Stimulated activated naive CD8-positive, alpha-beta T cell treated with anti-CD3 and anti-CD28 coated beads, Interleukin-15, amount 100 ng/mL, for 72 hours (primary cell): Measurements from ENCODE around the gene DRAXIN.

ENCODE experiments used
- ATAC-seq: fragments of 150-1000 bp; cut with Tn5 transposase; 2 replicates; pipeline ENCODE4 v1.10.0; 2021; ENCODE audit warnings: mild to moderate bottlenecking, moderate library complexity
- DNase-seq, 2 donors: peaks; one replicate each; pipeline ENCODE4 v3.0.0; 2021 to 2022
- H3K27ac Mint-ChIP-seq, 2 donors: one replicate each; pipeline ENCODE4 v1.8.0; 2022; ENCODE audit warnings: mild to moderate bottlenecking in 2 of 2, mixed read lengths in 2 of 2, moderate library complexity in 2 of 2
- H3K27me3 Mint-ChIP-seq: one replicate; pipeline ENCODE4 v1.8.0; 2022; ENCODE audit warnings: mixed read lengths
- H3K4me1 Mint-ChIP-seq: one replicate; pipeline ENCODE4 v1.8.0; 2022; ENCODE audit warnings: mild to moderate bottlenecking, mixed read lengths
- H3K4me3 Mint-ChIP-seq, 2 donors: one replicate each; pipeline ENCODE4 v1.8.0; 2022; ENCODE audit warnings: mild to moderate bottlenecking in 2 of 2, mixed read lengths in 2 of 2, moderate library complexity in 1 of 2
- H3K9me3 Mint-ChIP-seq, 2 donors: one replicate each; pipeline ENCODE4 v1.8.0; 2022; ENCODE audit warnings: mixed read lengths in 2 of 2

The DRAXIN gene

DNA sequence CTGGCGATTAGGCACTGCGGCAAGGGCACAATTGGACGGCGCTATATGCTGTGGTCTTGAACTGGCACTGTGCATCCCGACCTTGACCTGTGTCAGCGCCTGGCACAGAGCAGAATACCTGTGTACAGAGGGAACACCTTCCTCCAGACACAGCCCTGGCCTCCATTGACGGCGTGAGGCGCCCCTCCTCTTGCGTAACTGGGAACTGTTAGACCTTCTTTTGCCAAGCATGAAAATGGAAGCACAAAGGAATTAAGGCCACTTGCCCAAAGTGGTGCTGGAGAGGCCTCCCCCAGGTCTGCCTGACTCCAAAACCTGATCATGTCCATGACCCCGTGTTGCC is 37.6 kb downstream of the DRAXIN start:
- no peak overlapping the region for H3K4me3 Mint-ChIP-seq

DNA sequence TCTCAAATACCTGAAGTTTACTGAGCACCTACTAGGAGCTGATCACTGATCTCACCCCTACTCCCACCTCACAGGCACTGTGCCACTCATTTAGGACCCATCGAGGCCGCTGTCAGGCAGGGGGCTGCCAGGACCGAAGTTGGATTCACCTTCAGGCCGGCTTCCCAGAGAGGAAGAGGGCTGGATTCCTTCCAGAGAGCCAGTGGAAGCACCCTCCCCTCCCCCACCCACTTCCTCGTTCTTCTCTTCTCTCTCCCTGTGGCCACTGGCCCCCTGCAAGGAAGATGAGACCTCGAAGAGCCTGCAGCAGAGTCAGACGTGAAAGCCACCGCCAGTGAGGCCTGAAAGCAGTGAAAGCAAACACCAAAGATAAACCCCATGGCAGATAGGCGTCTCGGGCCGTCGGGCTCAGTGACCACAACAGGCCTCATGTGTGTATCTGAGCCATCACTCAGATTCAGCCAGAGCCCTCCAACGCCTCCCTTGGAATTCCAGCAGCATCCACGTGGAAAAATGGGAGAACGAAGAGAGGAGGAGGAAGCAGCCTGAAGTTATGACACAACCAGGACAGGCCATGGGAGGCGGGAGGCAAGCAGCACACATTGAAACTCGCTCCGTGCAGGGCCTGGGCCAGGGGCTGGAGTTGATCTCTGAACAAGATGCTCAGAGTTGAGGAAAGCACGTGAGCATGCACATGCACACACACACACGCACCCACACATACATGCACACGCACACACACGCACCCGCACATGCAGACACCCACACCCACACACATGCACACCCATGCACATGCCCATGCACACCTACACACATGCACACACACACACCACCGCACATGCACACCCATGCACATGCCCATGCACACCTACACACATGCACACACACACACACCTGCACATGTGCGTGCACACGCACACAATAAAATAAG is 38.3 kb downstream of the DRAXIN start:
- H3K9me3 Mint-ChIP-seq: no peaks in the 10 kb centered on the region
- peak; percentile 38 for ATAC-seq
- peak overlapping the region; percentile 75 to 83 for H3K4me3 Mint-ChIP-seq
- no peak for DNase-seq
- peaks cover 66% of the 10 kb centered on the region for H3K4me1 Mint-ChIP-seq
- H3K27me3 Mint-ChIP-seq: no peaks in the 10 kb centered on the region
- H3K27ac Mint-ChIP-seq: no peak overlapping the region

More for the DNA sequence above, 37.6 kb downstream of the DRAXIN start:
- DNase-seq (no peak), ATAC-seq (no peak)
- Mint-ChIP-seq H3K9me3 (no peaks in the 10 kb centered on the region), H3K27ac (no peak overlapping the region), H3K27me3 (no peaks in the 10 kb centered on the region), H3K4me1 (peaks cover 66% of the 10 kb centered on the region)

DNA sequence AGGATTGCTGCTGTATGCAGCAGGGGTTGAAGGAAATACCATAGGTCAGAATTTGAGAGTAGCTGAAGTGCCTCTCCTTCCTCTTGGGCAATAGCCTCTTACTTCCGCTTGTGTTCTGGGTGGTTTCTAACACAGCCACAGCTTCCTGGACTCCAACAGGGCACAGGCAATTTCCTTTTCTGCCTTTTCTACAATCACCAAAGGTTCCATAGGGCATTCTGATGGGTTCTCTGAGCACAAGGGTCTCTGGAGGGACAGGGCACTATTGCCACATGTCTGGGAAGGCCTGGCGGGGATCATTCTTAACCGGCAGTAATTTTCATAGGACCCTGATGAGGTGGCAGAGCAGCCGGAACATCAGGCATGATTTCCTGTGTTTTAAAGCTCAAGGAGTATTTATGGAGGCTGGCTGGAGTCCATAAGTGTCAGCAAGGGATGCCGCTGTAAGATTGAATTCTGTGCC is 39.0 kb downstream of the DRAXIN start:
- Mint-ChIP-seq H3K27me3 (no peaks in the 10 kb centered on the region), H3K4me1 (peaks cover 63% of the 10 kb centered on the region), H3K4me3 (peak overlapping the region; percentile 75 to 83), H3K9me3 (no peaks in the 10 kb centered on the region), H3K27ac (peak overlapping the region in 1 of 2 donors; percentile 46)
- peak; percentile 90 for ATAC-seq
- DNase-seq: peak in 1 of 2 donors; percentile 40

DNA sequence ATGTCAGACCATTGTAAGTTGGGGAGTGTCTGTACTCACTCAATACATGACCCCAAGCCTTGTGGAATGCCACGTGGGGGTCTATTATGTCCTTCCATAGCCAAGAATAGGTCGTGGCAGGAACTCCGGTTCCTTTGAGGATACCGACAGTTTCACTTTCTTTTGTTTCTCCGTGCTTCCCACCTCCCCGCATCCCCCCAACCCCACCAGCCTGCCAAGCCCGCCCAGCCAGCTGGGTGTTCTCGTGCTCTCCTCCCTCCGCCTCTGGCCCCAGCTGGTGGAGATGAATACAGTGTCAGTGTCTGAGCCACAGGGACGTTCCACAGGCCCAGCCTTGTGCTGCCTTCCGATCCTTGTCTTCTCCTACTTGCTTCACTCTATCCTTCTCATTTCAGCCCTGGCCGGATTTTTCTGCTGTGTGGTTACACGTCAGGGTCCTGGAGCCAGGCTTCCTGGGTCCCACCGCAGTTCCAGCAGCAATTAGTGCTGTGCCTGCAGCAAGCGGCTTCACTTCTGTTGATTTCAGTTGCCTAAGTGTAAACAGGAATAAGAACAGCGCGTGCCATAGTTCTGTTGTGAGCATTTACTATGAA is 40.3 kb downstream of the DRAXIN start:
- Mint-ChIP-seq H3K4me1 (peaks cover 64% of the 10 kb centered on the region), H3K4me3 (peak overlapping the region; percentile 83 to 87), H3K27ac (peak overlapping the region; percentile 82 to 92), H3K27me3 (no peaks in the 10 kb centered on the region), H3K9me3 (no peaks in the 10 kb centered on the region)
- DNase-seq: peak in 1 of 2 donors; percentile 28
- no peak for ATAC-seq

GRCh38 chr1:11733306-11733705 is 41.8 kb downstream of the DRAXIN start:
- Mint-ChIP-seq H3K27ac (no peak overlapping the region), H3K9me3 (no peaks in the 10 kb centered on the region), H3K27me3 (no peaks in the 10 kb centered on the region), H3K4me3 (peak overlapping the region in 1 of 2 donors; percentile 19), H3K4me1 (peaks cover 79% of the 10 kb centered on the region)
- ATAC-seq (no peak), DNase-seq (no peak)

DNA sequence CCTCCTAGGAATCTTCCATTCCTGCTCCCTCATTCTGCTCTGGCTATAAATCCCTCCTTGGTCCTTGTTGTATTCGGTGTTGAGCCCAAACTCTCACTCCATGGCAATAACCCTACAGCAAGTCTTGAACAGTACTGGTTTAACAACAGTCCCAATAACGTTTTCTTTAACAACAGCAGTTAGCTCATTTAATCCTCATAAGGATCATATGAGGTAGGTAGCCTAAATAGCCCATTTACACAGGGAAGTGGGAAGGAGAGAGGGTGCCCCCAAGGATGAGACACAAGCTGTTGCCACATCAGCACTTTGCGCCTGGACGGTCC is 44.0 kb downstream of the DRAXIN start:
- peaks cover 79% of the 10 kb centered on the region for H3K4me1 Mint-ChIP-seq
- peak overlapping the region; percentile 94 to 95 for H3K4me3 Mint-ChIP-seq
- H3K27ac Mint-ChIP-seq: no peak overlapping the region
- no peaks in the 10 kb centered on the region for H3K9me3 Mint-ChIP-seq
- peak; percentile 0 for ATAC-seq
- DNase-seq: no peak
- H3K27me3 Mint-ChIP-seq: no peaks in the 10 kb centered on the region

DNA sequence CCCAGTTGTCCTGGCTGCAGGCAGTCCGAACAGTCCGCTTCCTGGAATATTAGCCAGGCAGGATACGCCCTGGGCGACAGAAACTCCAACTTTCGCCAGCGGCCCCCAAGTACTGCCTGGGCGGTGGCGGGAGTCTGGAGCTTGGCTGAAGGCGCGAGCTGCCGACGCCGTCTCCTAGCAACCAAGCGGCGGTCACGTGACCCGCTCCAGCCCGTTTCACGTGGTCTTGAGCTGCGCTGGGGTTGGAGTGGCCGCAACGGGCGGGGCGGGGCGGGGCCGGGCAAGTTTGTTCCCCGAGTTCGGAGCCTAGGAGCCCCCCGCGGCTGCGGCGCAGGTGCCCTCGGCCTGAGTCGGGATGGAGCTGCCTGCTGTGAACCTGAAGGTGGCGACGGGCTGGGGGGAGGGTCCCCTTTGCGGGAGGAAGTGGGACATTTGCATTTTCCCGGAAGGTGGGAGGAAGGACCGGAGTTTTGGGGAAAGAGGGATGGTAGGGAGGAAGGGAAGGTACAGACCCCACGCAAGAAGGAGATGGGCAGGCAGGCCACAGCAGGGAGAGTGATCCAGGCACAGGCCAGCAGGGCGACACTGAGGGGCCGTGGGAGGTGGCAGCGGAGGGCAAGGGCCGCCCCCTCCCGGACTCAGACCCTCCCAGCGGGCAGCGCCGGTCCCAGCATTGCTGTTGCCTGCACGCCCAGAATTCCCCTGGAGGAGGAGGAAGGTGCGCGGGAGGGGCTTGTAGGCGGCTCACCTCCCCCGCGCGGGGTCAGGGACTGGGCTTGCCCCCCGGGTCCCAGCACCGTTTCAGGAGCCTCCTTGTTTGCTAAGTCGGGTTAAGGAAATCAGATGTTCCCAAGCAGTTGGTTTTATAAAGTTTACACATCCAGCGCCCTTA is 44.6 kb downstream of the DRAXIN start, which contains the start of gene AGTRAP:
Gene AGTRAP (plus strand): TSS at position 283 of the 892 bp plus-strand sequence. CDS start 73 bp downstream, at position 356.
- Mint-ChIP-seq H3K27me3 (no peaks in the 10 kb centered on the region), H3K4me3 (peak within 1 kb of the TSS; percentile 94 to 95), H3K4me1 (peaks cover 79% of the 10 kb centered on the region), H3K9me3 (no peaks in the 10 kb centered on the region), H3K27ac (peak within 1 kb of the TSS; percentile 98)
- DNase-seq: peak; percentile 75 to 90
- peak; percentile 82 for ATAC-seq

DNA sequence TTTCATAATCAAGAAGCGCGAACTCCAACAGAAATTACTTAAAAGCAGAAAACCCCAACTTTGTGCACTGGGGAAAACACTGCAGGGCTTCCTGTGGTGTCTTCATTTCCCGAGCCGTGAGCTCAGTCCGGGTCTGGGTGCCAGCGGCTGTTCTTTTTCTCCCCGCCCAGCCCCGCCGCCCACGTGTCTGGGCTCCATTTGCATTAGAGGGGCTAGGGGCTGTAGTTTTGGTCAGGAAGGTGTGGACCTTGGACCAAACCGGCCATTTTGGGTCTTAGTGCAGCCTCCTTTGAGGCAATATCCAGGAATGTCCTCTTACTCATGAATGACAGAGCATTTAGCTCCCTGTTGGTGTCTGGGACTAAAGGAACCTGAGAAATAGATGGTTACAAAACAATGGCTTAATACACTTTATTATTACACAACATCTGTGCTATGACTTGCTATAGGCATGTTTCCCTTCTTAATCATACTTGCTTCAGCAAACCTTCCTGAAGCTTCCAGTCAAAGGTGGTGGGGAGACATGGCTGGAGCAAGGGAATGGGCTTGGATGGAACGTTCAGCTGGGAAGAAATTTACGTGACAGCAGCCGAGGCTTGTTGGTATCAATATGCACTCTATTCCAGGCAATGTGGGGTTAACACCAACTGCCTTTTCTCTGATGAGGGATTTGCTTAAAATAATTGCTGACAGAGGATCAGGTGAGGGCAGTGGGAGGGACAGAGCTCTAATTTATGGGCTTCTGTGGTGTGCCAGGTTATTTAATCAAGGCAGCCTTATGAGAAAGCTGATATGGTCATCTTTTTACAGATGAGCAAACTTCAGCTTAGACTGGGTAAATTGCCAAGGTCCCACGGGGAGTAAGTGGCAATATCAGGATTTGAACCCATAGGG is 45.5 kb downstream of the DRAXIN start:
- DNase-seq (peak; percentile 30 to 48), ATAC-seq (peak; percentile 72)
- Mint-ChIP-seq H3K4me3 (peak overlapping the region; percentile 94 to 95), H3K9me3 (no peaks in the 10 kb centered on the region), H3K27me3 (no peaks in the 10 kb centered on the region), H3K4me1 (peaks cover 79% of the 10 kb centered on the region), H3K27ac (peak overlapping the region; percentile 22 to 40)

- H3K27ac Mint-ChIP-seq: peak overlapping the region in 1 of 2 donors; percentile 21
- no peak overlapping the region for H3K4me3 Mint-ChIP-seq
- DNase-seq (no peak), ATAC-seq (no peak)
- peaks cover 81% of the 10 kb centered on the region for H3K4me1 Mint-ChIP-seq
- no peaks in the 10 kb centered on the region for H3K9me3 Mint-ChIP-seq
- H3K27me3 Mint-ChIP-seq: no peaks in the 10 kb centered on the region
Measured at GRCh38 chr1:11738096-11738495, 46.6 kb downstream of the DRAXIN start.

DNA sequence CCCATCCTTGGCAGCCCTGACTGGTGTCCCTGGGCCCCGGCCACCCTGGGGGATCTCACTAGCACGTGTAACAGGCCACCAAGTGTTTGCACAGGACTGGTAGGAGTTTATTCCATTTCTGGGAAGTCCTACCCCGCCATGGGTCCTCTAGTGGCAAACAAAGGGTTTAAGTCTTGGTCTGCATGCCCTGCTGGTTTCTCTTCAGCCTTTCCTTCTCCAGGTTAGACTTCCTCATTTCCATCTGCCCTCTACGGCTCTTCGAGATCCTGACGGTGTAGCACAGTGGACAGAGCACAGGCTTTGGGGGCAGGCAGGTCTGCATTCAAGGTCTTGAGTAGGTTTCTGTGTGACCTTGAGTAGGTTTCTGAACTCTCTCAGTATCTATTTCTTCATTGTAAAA is 47.3 kb downstream of the DRAXIN start:
- Mint-ChIP-seq H3K27ac (no peak overlapping the region), H3K4me1 (peaks cover 75% of the 10 kb centered on the region), H3K4me3 (no peak overlapping the region)

DNA sequence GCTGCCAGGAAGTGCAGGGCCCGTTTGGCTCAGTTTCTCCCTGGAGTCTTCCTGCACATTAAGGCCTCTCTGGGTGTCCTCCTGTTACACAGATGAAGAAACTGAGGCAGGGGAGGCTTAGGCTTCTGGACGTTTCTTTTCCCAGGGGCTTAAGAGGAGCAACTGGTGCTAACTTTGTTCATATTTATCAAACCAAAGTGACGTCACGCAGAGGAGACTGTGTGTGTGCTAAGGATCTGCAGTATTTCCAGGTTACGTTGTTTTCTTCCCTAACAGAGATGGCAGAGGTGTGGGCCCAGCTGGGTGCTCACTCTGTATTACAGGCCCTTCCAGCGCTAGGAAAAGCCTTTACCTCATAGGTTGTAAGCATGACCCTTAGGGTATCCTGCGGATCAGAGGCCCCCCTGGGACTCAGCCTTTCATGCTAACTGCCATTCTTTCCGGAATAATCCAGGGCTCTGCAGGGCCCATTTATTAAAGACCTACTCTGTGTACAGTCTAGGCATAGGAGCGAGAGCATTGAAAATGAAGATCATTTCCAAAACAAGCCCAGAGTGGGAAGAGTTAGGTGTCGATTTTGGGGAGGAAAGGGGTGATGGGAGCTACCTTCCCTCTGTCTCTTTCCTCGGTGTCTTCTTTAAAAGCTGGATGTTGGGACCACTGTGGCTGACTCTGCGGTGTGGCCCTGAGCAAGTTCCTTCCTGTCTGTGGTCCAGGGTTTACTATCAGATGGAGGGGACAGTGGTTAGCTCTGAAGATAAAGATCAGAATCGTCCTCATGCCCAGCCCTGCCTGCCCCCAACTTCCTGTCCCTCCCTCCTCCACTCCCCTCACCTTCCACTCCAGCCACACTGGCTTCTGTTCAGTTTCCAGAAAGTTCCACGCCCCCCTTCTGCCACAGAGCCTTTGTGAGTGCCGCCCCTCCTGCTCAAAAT is 49.0 kb downstream of the DRAXIN start:
- Mint-ChIP-seq H3K4me1 (peaks cover 76% of the 10 kb centered on the region), H3K27me3 (no peaks in the 10 kb centered on the region), H3K27ac (no peak overlapping the region), H3K9me3 (no peaks in the 10 kb centered on the region), H3K4me3 (peak overlapping the region; percentile 66 to 67)
- peak; percentile 73 for ATAC-seq
- peak in 1 of 2 donors; percentile 53 for DNase-seq

More for the DNA sequence above, 47.3 kb downstream of the DRAXIN start:
- no peak for ATAC-seq
- no peaks in the 10 kb centered on the region for H3K27me3 Mint-ChIP-seq
- DNase-seq: no peak
- no peaks in the 10 kb centered on the region for H3K9me3 Mint-ChIP-seq

GRCh38 chr1:11741482-11741881 is 50.0 kb downstream of the DRAXIN start:
- Mint-ChIP-seq H3K27me3 (no peaks in the 10 kb centered on the region), H3K4me3 (peak overlapping the region in 1 of 2 donors; percentile 67), H3K9me3 (no peaks in the 10 kb centered on the region), H3K27ac (no peak overlapping the region), H3K4me1 (peaks cover 73% of the 10 kb centered on the region)
- no peak for DNase-seq
- no peak for ATAC-seq

DNA sequence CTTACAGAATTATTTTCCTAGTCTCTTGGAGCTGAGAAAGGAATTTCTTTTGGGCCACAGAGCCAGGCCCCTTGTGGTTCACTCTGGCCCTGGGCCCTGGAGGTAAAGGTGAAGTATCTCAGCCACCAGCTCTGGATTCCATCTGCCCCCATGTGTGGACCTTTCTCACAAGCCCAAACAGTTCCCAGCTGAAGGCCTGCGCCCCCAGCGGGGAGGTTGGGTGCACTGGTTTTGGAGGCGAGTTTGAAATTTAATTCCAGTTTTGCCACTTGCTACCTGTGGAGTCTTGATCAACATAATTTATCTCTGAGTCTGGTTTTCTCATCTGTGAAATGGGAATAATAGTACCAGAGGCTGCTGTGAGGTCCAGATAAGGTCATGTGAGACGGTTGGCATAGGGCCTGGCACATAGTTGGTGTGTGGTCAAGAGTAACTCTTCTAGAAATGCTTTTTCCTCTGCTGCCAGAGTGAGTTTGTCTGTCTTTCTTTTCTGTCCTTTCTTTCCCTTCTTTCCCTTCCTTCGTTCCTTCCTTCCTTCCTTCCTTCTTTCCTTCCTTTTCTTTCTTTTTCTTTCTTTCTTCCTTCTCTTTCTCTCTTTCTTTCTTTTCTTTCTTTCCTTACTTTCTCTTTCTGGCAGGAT is 50.5 kb downstream of the DRAXIN start:
- no peak overlapping the region for H3K27ac Mint-ChIP-seq
- no peak for ATAC-seq
- no peaks in the 10 kb centered on the region for H3K27me3 Mint-ChIP-seq
- no peaks in the 10 kb centered on the region for H3K9me3 Mint-ChIP-seq
- H3K4me3 Mint-ChIP-seq: peak overlapping the region; percentile 1 to 25
- peaks cover 68% of the 10 kb centered on the region for H3K4me1 Mint-ChIP-seq
- DNase-seq: no peak
